SHP77 (cell line): ENCODE data around the gene CSE1L.
"Not testable (repeated sequence)": the region's sequence is repeated elsewhere in the genome, so short reads cannot be mapped to it uniquely, and the experiment has no call there.

Experiments
- DNase-seq, 2 experiments: peaks; one replicate each; lab custom pipeline; 2025; lab: John Stamatoyannopoulos, UW

The CSE1L gene

DNA sequence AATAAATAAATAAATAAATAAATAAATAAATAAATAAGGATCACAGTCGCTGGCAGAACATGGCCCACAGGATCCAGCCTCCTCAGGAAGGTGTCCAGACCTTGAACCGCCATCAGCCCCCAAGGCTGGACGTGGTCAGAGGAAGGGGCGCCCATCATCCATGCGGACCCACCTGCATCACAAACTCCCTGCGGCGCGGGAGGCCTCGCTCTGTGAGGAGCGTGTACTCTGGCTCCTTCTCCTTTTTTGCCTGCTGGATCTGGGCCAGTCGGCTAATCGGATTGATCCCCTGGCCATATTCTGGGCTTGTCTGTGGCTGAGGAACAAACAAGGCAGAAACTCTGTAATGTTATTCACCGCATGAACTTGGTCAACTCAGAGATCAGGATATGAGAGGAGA, 76.8 kb downstream of the CSE1L start:
- DNase-seq = no peak

GRCh38 chr20:49123982-49124381, 77.9 kb downstream of the CSE1L start:
- no peak for DNase-seq

GRCh38 chr20:49132995-49133478, 86.9 kb downstream of the CSE1L start:
- peak; percentile 19 to 25 for DNase-seq

GRCh38 chr20:49133571-49133970, 87.5 kb downstream of the CSE1L start:
- no peak for DNase-seq

DNA sequence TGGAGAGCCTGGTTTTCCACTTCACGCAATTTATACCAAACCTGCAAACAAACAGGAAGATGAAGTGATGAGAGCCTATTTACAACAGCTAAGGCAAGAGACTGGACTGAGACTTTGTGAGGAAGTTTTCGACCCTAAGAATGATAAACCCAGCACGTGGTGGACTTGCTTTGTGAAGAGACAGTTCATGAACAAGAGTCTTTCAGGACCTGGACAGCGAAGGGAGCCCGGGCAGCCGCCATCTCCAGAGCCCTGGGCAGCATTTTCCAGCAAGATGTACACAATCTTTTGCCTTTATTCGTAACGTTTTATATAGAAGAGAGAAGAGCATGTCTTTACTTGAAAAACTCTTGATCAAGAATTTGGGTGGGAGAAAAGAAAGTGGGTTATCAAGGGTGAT, 88.7 kb downstream of the CSE1L start:
- DNase-seq = not testable (repeated sequence)

GRCh38 chr20:49136817-49137571, 90.9 kb downstream of the CSE1L start:
- DNase-seq = no peak

DNA sequence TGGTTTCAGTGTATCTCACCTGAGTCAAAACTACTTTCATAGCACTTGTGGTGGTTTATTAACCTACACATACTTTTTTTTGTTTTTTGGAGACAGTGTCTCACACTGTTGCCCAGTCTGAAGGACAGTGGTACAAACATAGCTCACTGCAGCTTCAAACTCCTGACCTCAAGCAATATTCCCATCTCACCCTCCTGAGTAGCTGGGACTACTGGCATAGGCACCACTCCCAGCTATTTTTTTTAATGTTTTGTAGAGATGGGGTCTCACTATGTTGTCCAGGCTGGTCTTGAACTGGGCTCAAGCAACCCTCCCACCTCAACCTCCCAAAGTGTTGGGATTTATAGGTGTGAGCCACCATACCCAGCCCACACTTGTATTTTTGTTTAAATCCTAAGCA, 92.3 kb downstream of the CSE1L start:
- DNase-seq = no peak

GRCh38 chr20:49140411-49140810, 94.3 kb downstream of the CSE1L start:
- no peak for DNase-seq

- no peak for DNase-seq
Observed at GRCh38 chr20:49140834-49141233, 94.7 kb downstream of the CSE1L start.
